Mononuclear cell (primary cell): Measurements from ENCODE around the gene C8G. TPM values are rescaled to one million over a fixed set of nuclear protein-coding genes. Genes with fewer than 3 reads are reported as not detected.

Experiments used
- H3K27me3 ChIP-seq: 2 replicates; pipeline ENCODE4 v1.6.0; 2011; ENCODE audit warnings: low read length, control low read depth; ENCODE audit not compliant: insufficient read depth
- H3K4me1 ChIP-seq: 2 replicates; pipeline ENCODE4 v1.5.1; 2011; ENCODE audit warnings: mild to moderate bottlenecking, low read length, control low read depth; ENCODE audit not compliant: insufficient read depth
- H3K4me3 ChIP-seq: 2 replicates; pipeline ENCODE4 v1.5.1; 2011; ENCODE audit warnings: mild to moderate bottlenecking, low read length, moderate library complexity
- H3K9me3 ChIP-seq: 2 replicates; pipeline ENCODE4 v1.5.1; 2011; ENCODE audit warnings: low read depth, mild to moderate bottlenecking, control low read depth, low read length
- total RNA-seq: library from RNA; depleted of rRNA; stranded (reverse); fragments of >200 nt; gene quantifications from one replicate; pipeline ENCODE4 v1.2.3, GENCODE V29; 2012

Gene C8G
- total RNA-seq, 1 donor = not detected

- Histone ChIP-seq H3K4me3 (no peak overlapping the region), H3K4me1 (peaks cover 35% of the 10 kb centered on the region), H3K27me3 (no peaks in the 10 kb centered on the region), H3K9me3 (no peaks in the 10 kb centered on the region)
Observed at GRCh38 chr9:136973618-136974617, 28.9 kb downstream of the C8G start.

- Histone ChIP-seq H3K4me1 (peaks cover 35% of the 10 kb centered on the region), H3K9me3 (no peaks in the 10 kb centered on the region), H3K27me3 (no peaks in the 10 kb centered on the region), H3K4me3 (no peak overlapping the region)
Observed at GRCh38 chr9:136974817-136975535, 29.9 kb downstream of the C8G start.

- Histone ChIP-seq H3K27me3 (no peaks in the 10 kb centered on the region), H3K4me1 (peaks cover 35% of the 10 kb centered on the region), H3K4me3 (no peak overlapping the region), H3K9me3 (no peaks in the 10 kb centered on the region)
Observed at GRCh38 chr9:136975644-136976043, 30.6 kb downstream of the C8G start.

- Histone ChIP-seq H3K9me3 (no peaks in the 10 kb centered on the region), H3K4me1 (peaks cover 35% of the 10 kb centered on the region), H3K4me3 (peak within 1 kb of the TSS; percentile 12), H3K27me3 (no peaks in the 10 kb centered on the region)
Observed at GRCh38 chr9:136977223-136977622, 32.2 kb downstream of the C8G start, which contains the start of gene PTGDS. Gene PTGDS (plus strand): TSS chr9:136977504. CDS start chr9:136977579, 75 bp downstream.

GRCh38 chr9:136977649-136978072 lies 32.6 kb downstream of the C8G start:
- H3K4me1 ChIP-seq = peaks cover 35% of the 10 kb centered on the region
- no peaks in the 10 kb centered on the region for H3K27me3 ChIP-seq
- H3K9me3 ChIP-seq = no peaks in the 10 kb centered on the region
- H3K4me3 ChIP-seq = peak overlapping the region; percentile 12

- Histone ChIP-seq H3K9me3 (no peaks in the 10 kb centered on the region), H3K4me1 (peaks cover 35% of the 10 kb centered on the region), H3K27me3 (no peaks in the 10 kb centered on the region), H3K4me3 (peak overlapping the region; percentile 12)
Observed at GRCh38 chr9:136978073-136978864, 33.2 kb downstream of the C8G start.

- Histone ChIP-seq H3K4me3 (no peak overlapping the region), H3K9me3 (no peaks in the 10 kb centered on the region), H3K27me3 (peaks cover 5% of the 10 kb centered on the region), H3K4me1 (peaks cover 31% of the 10 kb centered on the region)
Observed at GRCh38 chr9:136978865-136979544, 34.0 kb downstream of the C8G start.

- Histone ChIP-seq H3K9me3 (no peaks in the 10 kb centered on the region), H3K27me3 (peaks cover 12% of the 10 kb centered on the region), H3K4me1 (peaks cover 22% of the 10 kb centered on the region), H3K4me3 (no peak overlapping the region)
Observed at GRCh38 chr9:136979769-136980587, 34.9 kb downstream of the C8G start.

- no peaks in the 10 kb centered on the region for H3K9me3 ChIP-seq
- H3K4me1 ChIP-seq = peaks cover 13% of the 10 kb centered on the region
- H3K27me3 ChIP-seq = peaks cover 14% of the 10 kb centered on the region
- H3K4me3 ChIP-seq = no peak overlapping the region
Observed at GRCh38 chr9:136980669-136981478, 35.8 kb downstream of the C8G start.

GRCh38 chr9:136981588-136982231 lies 36.7 kb downstream of the C8G start:
- Histone ChIP-seq H3K4me1 (peaks cover 9% of the 10 kb centered on the region), H3K4me3 (no peak overlapping the region), H3K9me3 (no peaks in the 10 kb centered on the region), H3K27me3 (peaks cover 16% of the 10 kb centered on the region)

GRCh38 chr9:136982232-136983051 lies 37.4 kb downstream of the C8G start, which contains the start of gene LCNL1:
Gene LCNL1 (plus strand): TSS chr9:136982993. CDS start chr9:136983587, 594 bp downstream.
- peaks cover 16% of the 10 kb centered on the region for H3K27me3 ChIP-seq
- no peak within 1 kb of the TSS for H3K4me3 ChIP-seq
- peaks cover 8% of the 10 kb centered on the region for H3K4me1 ChIP-seq
- H3K9me3 ChIP-seq = no peaks in the 10 kb centered on the region

- Histone ChIP-seq H3K9me3 (no peaks in the 10 kb centered on the region), H3K27me3 (peaks cover 16% of the 10 kb centered on the region), H3K4me3 (no peak overlapping the region), H3K4me1 (peaks cover under 1% of the 10 kb centered on the region)
Observed at GRCh38 chr9:136983167-136983566, 38.1 kb downstream of the C8G start.
